ENCODE data around the gene CDK14. TPM values are rescaled to one million over a fixed set of nuclear protein-coding genes. Genes with fewer than 3 reads are reported as not detected.

The CDK14 gene
- total and polyA plus RNA-seq, 8 donors: 0.58 to 43.9 (median 12.2) TPM

- TF ChIP-seq EP300 (IDR thresholded peaks at IDR 0.05): no peak
- no peak for TF ChIP-seq CTCF (IDR thresholded peaks at IDR 0.05)
- TF ChIP-seq POLR2A (IDR thresholded peaks at IDR 0.05): no peak
- no peak for TF ChIP-seq POLR2AphosphoS5 (IDR thresholded peaks at IDR 0.05)
- WGBS, 5 donors: 77 to 92% (median 83%) methylated on average over 1 of the region's 1 CpG
- Histone ChIP-seq H3K36me3 (no peaks in the 10 kb centered on the region), H3K9me3 (no peaks in the 10 kb centered on the region), H3K27me3 (no peaks in the 10 kb centered on the region), H3K4me1 (no peaks in the 10 kb centered on the region), H3K4me3 (no peak overlapping the region), H3K27ac (no peak overlapping the region)
- intact Hi-C loops (cut with DNase I; ENCODE audit: low total_unique reads): no loop called here
- no peak for DNase-seq
Measured at GRCh38 chr7:91193141-91193540, 597.0 kb downstream of the CDK14 start.

DNA sequence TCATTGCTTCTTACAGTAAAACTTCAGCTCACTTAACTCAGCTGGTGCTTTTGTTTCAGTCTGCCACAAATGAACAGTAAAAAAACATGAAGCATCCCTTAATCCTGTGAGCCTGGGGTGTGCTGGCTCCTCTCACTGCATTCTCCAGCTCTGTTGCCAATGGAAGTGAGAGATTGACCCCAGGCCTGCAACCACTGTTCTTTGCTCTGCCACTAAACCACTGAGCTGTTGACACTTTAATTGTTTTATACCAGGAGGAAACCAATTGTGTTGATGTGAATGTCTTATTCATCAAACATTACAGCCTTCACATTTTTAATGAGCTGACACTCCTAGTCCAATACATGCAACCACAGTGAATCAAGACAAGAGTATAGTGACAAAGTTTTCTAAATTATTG is 598.7 kb downstream of the CDK14 start:
- Histone ChIP-seq H3K27me3 (no peaks in the 10 kb centered on the region), H3K4me3 (no peak overlapping the region), H3K9me3 (no peaks in the 10 kb centered on the region), H3K36me3 (no peaks in the 10 kb centered on the region), H3K4me1 (no peaks in the 10 kb centered on the region), H3K27ac (no peak overlapping the region)
- intact Hi-C loops (cut with DNase I; ENCODE audit: low total_unique reads): no loop called here
- DNase-seq: no peak
- no peak for TF ChIP-seq POLR2AphosphoS5 (IDR thresholded peaks at IDR 0.05)
- TF ChIP-seq EP300 (IDR thresholded peaks at IDR 0.05): no peak
- no peak for TF ChIP-seq CTCF (IDR thresholded peaks at IDR 0.05)
- no peak for TF ChIP-seq POLR2A (IDR thresholded peaks at IDR 0.05)

DNA sequence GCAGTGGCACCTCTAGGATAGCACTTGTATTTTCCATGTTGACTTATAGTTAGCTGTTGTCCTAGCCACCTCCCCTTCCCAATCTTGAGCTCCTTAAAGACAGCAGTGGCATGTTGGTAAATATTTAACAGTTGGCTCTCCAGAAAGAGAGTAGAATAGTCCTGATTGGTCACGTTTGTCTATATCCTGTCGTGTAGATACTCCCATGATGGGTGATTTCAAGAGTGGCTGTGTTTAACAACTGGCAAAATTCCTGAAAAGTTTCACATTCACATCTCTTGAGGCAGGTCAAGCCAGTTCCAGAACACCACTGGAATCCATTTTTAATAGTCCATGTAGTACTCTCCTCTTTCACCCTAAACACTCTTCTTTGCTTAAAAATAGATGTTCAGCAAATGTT is 599.9 kb downstream of the CDK14 start:
- H3K9me3 ChIP-seq: no peaks in the 10 kb centered on the region
- no peaks in the 10 kb centered on the region for H3K36me3 ChIP-seq
- TF ChIP-seq EP300 (IDR thresholded peaks at IDR 0.05): no peak
- no peak for TF ChIP-seq POLR2A (IDR thresholded peaks at IDR 0.05)
- no peak for TF ChIP-seq POLR2AphosphoS5 (IDR thresholded peaks at IDR 0.05)
- TF ChIP-seq CTCF (IDR thresholded peaks at IDR 0.05): no peak
- WGBS, 5 donors: 61 to 74% (median 64%) methylated on average over 2 of the region's 2 CpGs
- no peak overlapping the region for H3K27ac ChIP-seq
- no peak overlapping the region for H3K4me3 ChIP-seq
- H3K4me1 ChIP-seq: no peaks in the 10 kb centered on the region
- no peak for DNase-seq
- intact Hi-C loops (cut with DNase I; ENCODE audit: low total_unique reads): no loop called here
- no peaks in the 10 kb centered on the region for H3K27me3 ChIP-seq

DNA sequence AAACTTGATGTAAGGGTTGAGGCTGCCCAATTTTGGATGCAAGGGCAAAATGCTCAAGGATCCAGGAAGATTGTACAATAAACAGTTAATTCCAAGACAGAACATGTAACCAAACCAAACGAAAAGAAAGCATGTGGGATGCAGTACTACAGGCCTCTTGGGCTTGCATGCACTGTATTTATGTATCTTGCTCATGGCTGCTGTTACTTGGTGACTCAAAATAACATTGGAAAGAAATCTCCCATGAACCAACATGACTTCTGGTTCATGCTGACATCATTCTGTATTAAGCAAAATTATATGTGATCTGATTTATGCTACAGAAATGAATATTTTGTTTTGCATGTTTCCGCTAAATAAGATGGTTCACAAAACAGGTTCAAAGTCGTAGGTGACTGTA is 602.2 kb downstream of the CDK14 start:
- H3K4me3 ChIP-seq: no peak overlapping the region
- H3K27me3 ChIP-seq: no peaks in the 10 kb centered on the region
- H3K36me3 ChIP-seq: no peaks in the 10 kb centered on the region
- H3K4me1 ChIP-seq: no peaks in the 10 kb centered on the region
- whole genome bisulfite sequencing, 5 donors: 72 to 78% (median 74%) methylated on average over 3 of the region's 3 CpGs
- TF ChIP-seq CTCF (IDR thresholded peaks at IDR 0.05) (no peak), POLR2AphosphoS5 (IDR thresholded peaks at IDR 0.05) (no peak), POLR2A (IDR thresholded peaks at IDR 0.05) (no peak), EP300 (IDR thresholded peaks at IDR 0.05) (no peak)
- intact Hi-C loops (cut with DNase I; ENCODE audit: low total_unique reads): no loop called here
- DNase-seq: no peak
- H3K9me3 ChIP-seq: no peaks in the 10 kb centered on the region
- no peak overlapping the region for H3K27ac ChIP-seq

- TF ChIP-seq POLR2AphosphoS5 (IDR thresholded peaks at IDR 0.05): no peak
- TF ChIP-seq CTCF (IDR thresholded peaks at IDR 0.05): no peak
- Histone ChIP-seq H3K4me3 (no peak overlapping the region), H3K27ac (no peak overlapping the region), H3K4me1 (no peaks in the 10 kb centered on the region), H3K9me3 (no peaks in the 10 kb centered on the region), H3K27me3 (no peaks in the 10 kb centered on the region), H3K36me3 (no peaks in the 10 kb centered on the region)
- intact Hi-C loops (cut with DNase I; ENCODE audit: low total_unique reads): no loop called here
- DNase-seq: no peak
Measured at GRCh38 chr7:91199601-91200000, 603.5 kb downstream of the CDK14 start.

Measured in stomach (tissue), 9 donors.